Liver (tissue), 9 donors: ENCODE measurements around the gene RUNX1. TPM values are rescaled to one million over a fixed set of nuclear protein-coding genes. Genes with fewer than 3 reads are reported as not detected.

Experiments used
- DNase-seq: peaks from one replicate; pipeline ENCODE4 v3.0.0-alpha.2; 2017; ENCODE audit warnings: low spot score
- H3K27ac ChIP-seq, 2 donors: one replicate each; pipeline ENCODE4 v1.7.0; 2013; ENCODE audit warnings: inconsistent platforms in 2 of 2, low read length in 2 of 2, control low read depth in 1 of 2, low read depth in 1 of 2, mild to moderate bottlenecking in 1 of 2
- H3K27me3 ChIP-seq, 4 donors: one replicate each; pipeline versions ENCODE4 v1.6.1 to v1.7.0; 2013; ENCODE audit warnings: low read length in 3 of 4, inconsistent platforms in 1 of 4, mild to moderate bottlenecking in 1 of 4, moderate library complexity in 1 of 4; ENCODE audit not compliant: control insufficient read depth in 4 of 4, insufficient read depth in 4 of 4
- H3K36me3 ChIP-seq, 4 donors: one replicate each; pipeline versions ENCODE4 v1.6.1 to v1.7.0; 2013; ENCODE audit warnings: low read length in 3 of 4, mild to moderate bottlenecking in 3 of 4, low read depth in 1 of 4, moderate library complexity in 1 of 4; ENCODE audit not compliant: control insufficient read depth in 4 of 4, insufficient read depth in 3 of 4
- H3K4me1 ChIP-seq, 4 donors: one replicate each; pipeline versions ENCODE4 v1.6.1 to v1.7.0; 2013; ENCODE audit warnings: low read length in 3 of 4, mild to moderate bottlenecking in 3 of 4, moderate library complexity in 1 of 4; ENCODE audit not compliant: control insufficient read depth in 4 of 4, insufficient read depth in 4 of 4
- H3K4me3 ChIP-seq, 3 donors: one replicate each; pipeline versions ENCODE4 v1.6.1 to v1.7.0; 2013; ENCODE audit warnings: low read length in 3 of 3, control low read depth in 1 of 3, low read depth in 1 of 3, mild to moderate bottlenecking in 1 of 3
- H3K9ac ChIP-seq, 2 donors: one replicate each; pipeline ENCODE4 v1.7.0; 2013; ENCODE audit warnings: low read length in 2 of 2, mild to moderate bottlenecking in 2 of 2, moderate library complexity in 2 of 2, control low read depth in 1 of 2, low read depth in 1 of 2
- H3K9me3 ChIP-seq, 4 donors: one replicate each; pipeline versions ENCODE4 v1.6.1 to v1.7.0; 2013; ENCODE audit warnings: low read length in 3 of 4; ENCODE audit not compliant: control insufficient read depth in 4 of 4
- EGR1 ChIP-seq, 2 donors: IDR thresholded peaks; 2 replicates each; pipeline ENCODE4 v1.6.1; 2016 to 2018; ENCODE audit warnings: antibody characterized with exemption in 2 of 2, low read depth in 2 of 2
- FOXA1 ChIP-seq: IDR thresholded peaks from 2 replicates; pipeline ENCODE4 v1.6.1; 2016; ENCODE audit warnings: antibody characterized with exemption
- FOXA2 ChIP-seq: IDR thresholded peaks from 2 replicates; pipeline ENCODE4 v1.6.1; 2016; ENCODE audit warnings: antibody characterized with exemption
- GABPA ChIP-seq, 2 donors: IDR thresholded peaks in 1 of 2; conservative IDR thresholded peaks in 1 of 2; 2 replicates each; pipeline ENCODE4 v1.6.1; 2016; ENCODE audit warnings: antibody characterized with exemption in 2 of 2, mild to moderate bottlenecking in 1 of 2, moderate library complexity in 1 of 2
- HNF4A ChIP-seq, 2 donors: conservative IDR thresholded peaks; 2 replicates each; pipeline ENCODE4 v1.6.1; 2016; ENCODE audit warnings: antibody characterized with exemption in 2 of 2, mild to moderate bottlenecking in 2 of 2
- HNF4G ChIP-seq: IDR thresholded peaks from 2 replicates; pipeline ENCODE4 v1.6.1; 2016; ENCODE audit warnings: antibody characterized with exemption
- JUND ChIP-seq, 2 donors: IDR thresholded peaks; 2 replicates each; pipeline ENCODE4 v1.6.1; 2016; ENCODE audit warnings: antibody characterized with exemption in 2 of 2
- NR2F2 ChIP-seq: IDR thresholded peaks from 2 replicates; pipeline ENCODE4 v1.6.1; 2016; ENCODE audit warnings: antibody characterized with exemption
- RAD21 ChIP-seq, 2 donors: IDR thresholded peaks; 2 replicates each; pipeline ENCODE4 v1.6.1; 2016; ENCODE audit warnings: antibody characterized with exemption in 2 of 2, mild to moderate bottlenecking in 2 of 2
- RXRA ChIP-seq, 2 donors: IDR thresholded peaks; 2 replicates each; pipeline ENCODE4 v1.6.1; 2017 to 2018; ENCODE audit warnings: antibody characterized with exemption in 2 of 2, mild to moderate bottlenecking in 1 of 2
- SP1 ChIP-seq: IDR thresholded peaks from 2 replicates; pipeline ENCODE4 v1.6.1; 2018; ENCODE audit warnings: antibody characterized with exemption, mild to moderate bottlenecking
- TAF1 ChIP-seq: conservative IDR thresholded peaks from 2 replicates; pipeline ENCODE4 v1.6.1; 2016; ENCODE audit warnings: antibody characterized with exemption, mild to moderate bottlenecking
- YY1 ChIP-seq: IDR thresholded peaks from 2 replicates; pipeline ENCODE4 v1.6.1; 2016; ENCODE audit warnings: antibody characterized with exemption, mild to moderate bottlenecking
- WGBS: extraction: QIAGEN DNeasy Blood & Tissue Kit; methylation state at CpG from one replicate; pipeline ENCODE4 v1.1.7; 2013; 5-methylcytosine and 5-hydroxymethylcytosine counted together
- polyA plus RNA-seq, 2 donors: library from polyadenylated mRNA; stranded (reverse) in 1 of 2; unstranded in 1 of 2; fragments of 200-250 nt in 1 of 2; fragments of >200 nt in 1 of 2; fragmentation: Nextera tagmentation in 1 of 2; extraction: Ambion mirVana in 1 of 2; gene quantifications; one replicate each; pipeline versions ENCODE4 v1.2.1 to v1.2.3, GENCODE V29; 2013 to 2015
- total RNA-seq, 2 donors: library from RNA; depleted of rRNA; stranded (reverse); fragments of >200 nt; gene quantifications; one replicate each; pipeline ENCODE4 v1.2.3, GENCODE V29; 2014
- TF ChIP-seq, protein P1 (sequence below): fragments of 150-350 bp; IDR thresholded peaks from 2 replicates; pipeline ENCODE4 v1.5.1; 2017; ENCODE audit warnings: improper control_type of control experiment, low read depth, low read length; ENCODE audit not compliant: missing input control
- TF ChIP-seq, protein P2 (sequence below): IDR thresholded peaks from 2 replicates; pipeline ENCODE4 v1.6.1; 2016; ENCODE audit warnings: antibody characterized with exemption
- TF ChIP-seq, protein P3 (sequence below): IDR thresholded peaks from 2 replicates; pipeline ENCODE4 v1.6.1; 2016; ENCODE audit warnings: antibody characterized with exemption
- TF ChIP-seq, protein P4 (sequence below): IDR thresholded peaks from 2 replicates; pipeline ENCODE4 v1.6.1; 2016; ENCODE audit warnings: antibody characterized with exemption
- TF ChIP-seq, protein P5 (sequence below): IDR thresholded peaks from 2 replicates; pipeline ENCODE4 v1.6.1; 2016; ENCODE audit warnings: antibody characterized with exemption, mild to moderate bottlenecking
- donor health status: healthy.
- donor health status: healthy.
- donor health status: healthy.
- donor health status: healthy.
- donor health status: healthy.

RUNX1 gene
- total and polyA plus RNA-seq, 4 donors: 0.98 to 7.2 (median 3.1) TPM

DNA sequence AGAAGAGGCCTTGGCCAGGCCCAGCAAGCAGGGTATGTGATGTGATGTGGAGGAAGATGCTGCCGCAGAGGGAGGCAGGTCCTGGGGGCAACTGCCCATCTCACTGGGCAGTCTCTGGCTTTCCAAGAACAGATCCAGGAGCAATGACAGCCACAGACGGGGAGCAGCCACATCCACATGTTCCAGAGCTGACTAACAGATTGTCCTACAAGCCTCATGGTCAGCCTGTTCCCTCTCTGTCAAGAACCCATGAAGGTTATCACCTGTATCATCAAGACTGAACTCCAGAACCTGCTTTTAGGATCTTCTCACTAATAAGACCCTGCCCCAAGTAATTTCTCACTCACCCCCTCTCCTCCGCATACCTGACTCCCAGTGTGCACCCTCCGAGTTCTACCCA, 187.8 kb downstream of the RUNX1 start (continued):
- TF ChIP-seq, protein P1, sequence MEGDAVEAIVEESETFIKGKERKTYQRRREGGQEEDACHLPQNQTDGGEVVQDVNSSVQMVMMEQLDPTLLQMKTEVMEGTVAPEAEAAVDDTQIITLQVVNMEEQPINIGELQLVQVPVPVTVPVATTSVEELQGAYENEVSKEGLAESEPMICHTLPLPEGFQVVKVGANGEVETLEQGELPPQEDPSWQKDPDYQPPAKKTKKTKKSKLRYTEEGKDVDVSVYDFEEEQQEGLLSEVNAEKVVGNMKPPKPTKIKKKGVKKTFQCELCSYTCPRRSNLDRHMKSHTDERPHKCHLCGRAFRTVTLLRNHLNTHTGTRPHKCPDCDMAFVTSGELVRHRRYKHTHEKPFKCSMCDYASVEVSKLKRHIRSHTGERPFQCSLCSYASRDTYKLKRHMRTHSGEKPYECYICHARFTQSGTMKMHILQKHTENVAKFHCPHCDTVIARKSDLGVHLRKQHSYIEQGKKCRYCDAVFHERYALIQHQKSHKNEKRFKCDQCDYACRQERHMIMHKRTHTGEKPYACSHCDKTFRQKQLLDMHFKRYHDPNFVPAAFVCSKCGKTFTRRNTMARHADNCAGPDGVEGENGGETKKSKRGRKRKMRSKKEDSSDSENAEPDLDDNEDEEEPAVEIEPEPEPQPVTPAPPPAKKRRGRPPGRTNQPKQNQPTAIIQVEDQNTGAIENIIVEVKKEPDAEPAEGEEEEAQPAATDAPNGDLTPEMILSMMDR: no peak
- TF ChIP-seq HNF4A (conservative IDR thresholded peaks at IDR 0.05) (no peak), RXRA (IDR thresholded peaks at IDR 0.05) (no peak), YY1 (no peak), FOXA2 (no peak), JUND (IDR thresholded peaks at IDR 0.05) (no peak)
- TF ChIP-seq, protein P2, sequence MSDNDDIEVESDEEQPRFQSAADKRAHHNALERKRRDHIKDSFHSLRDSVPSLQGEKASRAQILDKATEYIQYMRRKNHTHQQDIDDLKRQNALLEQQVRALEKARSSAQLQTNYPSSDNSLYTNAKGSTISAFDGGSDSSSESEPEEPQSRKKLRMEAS: no peak

DNA sequence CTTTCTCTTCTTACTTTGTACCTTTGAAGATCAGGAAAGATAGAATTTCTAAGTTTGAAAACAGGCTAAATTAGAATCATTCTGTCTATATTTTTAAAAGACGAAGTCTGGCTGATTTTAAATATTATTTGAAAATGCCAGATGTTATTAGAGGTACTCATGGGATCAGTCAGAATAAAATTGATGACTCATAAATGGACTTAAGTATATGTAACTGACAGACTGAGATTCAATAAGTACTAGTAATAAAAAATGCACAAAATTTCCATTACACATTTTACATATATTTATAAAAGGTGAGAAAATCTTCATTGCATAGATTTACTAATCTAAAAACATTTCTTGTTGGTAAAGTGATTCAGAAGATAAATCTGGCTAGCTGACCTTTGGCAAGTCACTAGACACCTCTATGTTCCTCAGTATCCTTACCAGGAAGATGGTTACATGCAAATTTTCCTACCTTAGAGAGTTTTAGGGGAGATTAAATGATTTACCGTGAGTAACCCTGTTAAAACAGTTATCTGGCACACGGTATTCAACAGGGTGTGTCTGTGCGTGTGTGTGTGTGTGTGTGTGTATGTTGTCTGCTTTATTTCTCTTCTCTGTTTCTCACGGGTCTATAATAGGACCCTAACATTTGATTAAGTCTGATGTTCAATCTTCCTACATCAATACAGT, 189.0 kb downstream of the RUNX1 start:
- no peak overlapping the region for H3K9ac ChIP-seq
- peaks cover 3 to 20% (median 12%) of the 10 kb centered on the region in 4 donors for H3K36me3 ChIP-seq
- no peaks in the 10 kb centered on the region for H3K9me3 ChIP-seq
- H3K27ac ChIP-seq: no peak overlapping the region
- WGBS: 76% methylated on average over 5 of the region's 5 CpGs
- peaks cover 0 to 1% (median under 1%) of the 10 kb centered on the region in 4 donors for H3K4me1 ChIP-seq
- H3K27me3 ChIP-seq: no peaks in the 10 kb centered on the region
- H3K4me3 ChIP-seq: no peak overlapping the region
- TF ChIP-seq YY1 (no peak), GABPA (IDR thresholded peaks at IDR 0.05 in 1 of 2, conservative IDR thresholded peaks at IDR 0.05 in 1 of 2) (no peak), JUND (IDR thresholded peaks at IDR 0.05) (no peak), EGR1 (IDR thresholded peaks at IDR 0.05; ENCODE audit: low read depth in 2 of 2) (no peak), NR2F2 (no peak), TAF1 (no peak), RAD21 (IDR thresholded peaks at IDR 0.05) (no peak), RXRA (IDR thresholded peaks at IDR 0.05) (no peak), HNF4G (no peak), FOXA2 (no peak), HNF4A (conservative IDR thresholded peaks at IDR 0.05) (no peak), SP1 (no peak), FOXA1 (no peak)
- TF ChIP-seq, protein P1: no peak
- TF ChIP-seq, protein P3, sequence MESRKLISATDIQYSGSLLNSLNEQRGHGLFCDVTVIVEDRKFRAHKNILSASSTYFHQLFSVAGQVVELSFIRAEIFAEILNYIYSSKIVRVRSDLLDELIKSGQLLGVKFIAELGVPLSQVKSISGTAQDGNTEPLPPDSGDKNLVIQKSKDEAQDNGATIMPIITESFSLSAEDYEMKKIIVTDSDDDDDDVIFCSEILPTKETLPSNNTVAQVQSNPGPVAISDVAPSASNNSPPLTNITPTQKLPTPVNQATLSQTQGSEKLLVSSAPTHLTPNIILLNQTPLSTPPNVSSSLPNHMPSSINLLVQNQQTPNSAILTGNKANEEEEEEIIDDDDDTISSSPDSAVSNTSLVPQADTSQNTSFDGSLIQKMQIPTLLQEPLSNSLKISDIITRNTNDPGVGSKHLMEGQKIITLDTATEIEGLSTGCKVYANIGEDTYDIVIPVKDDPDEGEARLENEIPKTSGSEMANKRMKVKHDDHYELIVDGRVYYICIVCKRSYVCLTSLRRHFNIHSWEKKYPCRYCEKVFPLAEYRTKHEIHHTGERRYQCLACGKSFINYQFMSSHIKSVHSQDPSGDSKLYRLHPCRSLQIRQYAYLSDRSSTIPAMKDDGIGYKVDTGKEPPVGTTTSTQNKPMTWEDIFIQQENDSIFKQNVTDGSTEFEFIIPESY: no peak
- TF ChIP-seq, protein P4, sequence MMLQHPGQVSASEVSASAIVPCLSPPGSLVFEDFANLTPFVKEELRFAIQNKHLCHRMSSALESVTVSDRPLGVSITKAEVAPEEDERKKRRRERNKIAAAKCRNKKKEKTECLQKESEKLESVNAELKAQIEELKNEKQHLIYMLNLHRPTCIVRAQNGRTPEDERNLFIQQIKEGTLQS: no peak
- TF ChIP-seq, protein P5, sequence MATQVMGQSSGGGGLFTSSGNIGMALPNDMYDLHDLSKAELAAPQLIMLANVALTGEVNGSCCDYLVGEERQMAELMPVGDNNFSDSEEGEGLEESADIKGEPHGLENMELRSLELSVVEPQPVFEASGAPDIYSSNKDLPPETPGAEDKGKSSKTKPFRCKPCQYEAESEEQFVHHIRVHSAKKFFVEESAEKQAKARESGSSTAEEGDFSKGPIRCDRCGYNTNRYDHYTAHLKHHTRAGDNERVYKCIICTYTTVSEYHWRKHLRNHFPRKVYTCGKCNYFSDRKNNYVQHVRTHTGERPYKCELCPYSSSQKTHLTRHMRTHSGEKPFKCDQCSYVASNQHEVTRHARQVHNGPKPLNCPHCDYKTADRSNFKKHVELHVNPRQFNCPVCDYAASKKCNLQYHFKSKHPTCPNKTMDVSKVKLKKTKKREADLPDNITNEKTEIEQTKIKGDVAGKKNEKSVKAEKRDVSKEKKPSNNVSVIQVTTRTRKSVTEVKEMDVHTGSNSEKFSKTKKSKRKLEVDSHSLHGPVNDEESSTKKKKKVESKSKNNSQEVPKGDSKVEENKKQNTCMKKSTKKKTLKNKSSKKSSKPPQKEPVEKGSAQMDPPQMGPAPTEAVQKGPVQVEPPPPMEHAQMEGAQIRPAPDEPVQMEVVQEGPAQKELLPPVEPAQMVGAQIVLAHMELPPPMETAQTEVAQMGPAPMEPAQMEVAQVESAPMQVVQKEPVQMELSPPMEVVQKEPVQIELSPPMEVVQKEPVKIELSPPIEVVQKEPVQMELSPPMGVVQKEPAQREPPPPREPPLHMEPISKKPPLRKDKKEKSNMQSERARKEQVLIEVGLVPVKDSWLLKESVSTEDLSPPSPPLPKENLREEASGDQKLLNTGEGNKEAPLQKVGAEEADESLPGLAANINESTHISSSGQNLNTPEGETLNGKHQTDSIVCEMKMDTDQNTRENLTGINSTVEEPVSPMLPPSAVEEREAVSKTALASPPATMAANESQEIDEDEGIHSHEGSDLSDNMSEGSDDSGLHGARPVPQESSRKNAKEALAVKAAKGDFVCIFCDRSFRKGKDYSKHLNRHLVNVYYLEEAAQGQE: no peak
- TF ChIP-seq, protein P2: no peak
- peak; percentile 5 for DNase-seq
